ENCODE measurements around the gene ECE1. TPM values are rescaled to one million over a fixed set of nuclear protein-coding genes. Genes with fewer than 3 reads are reported as not detected.

The ECE1 gene
- total and polyA plus RNA-seq, 4 donors, result 12.1 to 155 (median 123) TPM

GRCh38 chr1:21297975-21298374, 7.7 kb upstream of the ECE1 start:
- WGBS, 2 donors, result 49 to 56% methylated on average over 13 of the region's 13 CpGs
- peak in 1 of 2 donors; percentile 76 for DNase-seq
- peak; percentile 53 for ATAC-seq (ENCODE audit: low FRiP score)
- no peaks in the 10 kb centered on the region for H3K4me1 ChIP-seq (ENCODE audit: control insufficient read depth in 1 of 2, insufficient read depth in 2 of 2, low read length in 2 of 2)
- H3K36me3 ChIP-seq (ENCODE audit: control insufficient read depth in 1 of 2, insufficient read depth in 2 of 2, low read length in 1 of 2), result no peaks in the 10 kb centered on the region
- intact Hi-C loops (cut with DNase I), result no loop called here
- no peak overlapping the region for H3K27ac ChIP-seq (ENCODE audit: low read depth in 1 of 2, low read length in 2 of 2)
- H3K9me3 ChIP-seq (ENCODE audit: control insufficient read depth, low read length), result no peaks in the 10 kb centered on the region
- no peaks in the 10 kb centered on the region for H3K27me3 ChIP-seq (ENCODE audit: control insufficient read depth in 1 of 2, insufficient read depth in 2 of 2, low read length in 1 of 2)
- no peak overlapping the region for H3K4me3 ChIP-seq (ENCODE audit: low read length in 2 of 2)

- DNase-seq, result peak in 1 of 2 donors; percentile 55
- Histone ChIP-seq H3K9me3 (ENCODE audit: control insufficient read depth, low read length) (no peaks in the 10 kb centered on the region), H3K4me1 (ENCODE audit: control insufficient read depth in 1 of 2, insufficient read depth in 2 of 2, low read length in 2 of 2) (no peaks in the 10 kb centered on the region), H3K4me3 (ENCODE audit: low read length in 2 of 2) (no peak overlapping the region), H3K27ac (ENCODE audit: low read depth in 1 of 2, low read length in 2 of 2) (no peak overlapping the region), H3K27me3 (ENCODE audit: control insufficient read depth in 1 of 2, insufficient read depth in 2 of 2, low read length in 1 of 2) (no peaks in the 10 kb centered on the region), H3K36me3 (ENCODE audit: control insufficient read depth in 1 of 2, insufficient read depth in 2 of 2, low read length in 1 of 2) (no peaks in the 10 kb centered on the region)
- ATAC-seq (ENCODE audit: low FRiP score), result peak; percentile 2
- intact Hi-C loops (cut with DNase I), result no loop called here
- 28 to 38% methylated on average over 7 of the region's 7 CpGs for WGBS, 2 donors
Observed at GRCh38 chr1:21296509-21297354, 6.5 kb upstream of the ECE1 start.

- Histone ChIP-seq H3K4me1 (ENCODE audit: control insufficient read depth in 1 of 2, insufficient read depth in 2 of 2, low read length in 2 of 2) (no peaks in the 10 kb centered on the region), H3K4me3 (ENCODE audit: low read length in 2 of 2) (no peak overlapping the region), H3K9me3 (ENCODE audit: control insufficient read depth, low read length) (no peaks in the 10 kb centered on the region), H3K27me3 (ENCODE audit: control insufficient read depth in 1 of 2, insufficient read depth in 2 of 2, low read length in 1 of 2) (no peaks in the 10 kb centered on the region), H3K27ac (ENCODE audit: low read depth in 1 of 2, low read length in 2 of 2) (no peak overlapping the region), H3K36me3 (ENCODE audit: control insufficient read depth in 1 of 2, insufficient read depth in 2 of 2, low read length in 1 of 2) (no peaks in the 10 kb centered on the region)
- DNase-seq (no peak), ATAC-seq (ENCODE audit: low FRiP score) (no peak)
- intact Hi-C loops (cut with DNase I), result no loop called here
- WGBS, 2 donors, result 79 to 82% methylated on average over 6 of the region's 6 CpGs
Observed at GRCh38 chr1:21295545-21295944, 5.3 kb upstream of the ECE1 start.

GRCh38 chr1:21295002-21295401, 4.7 kb upstream of the ECE1 start:
- Histone ChIP-seq H3K27ac (ENCODE audit: low read depth in 1 of 2, low read length in 2 of 2) (no peak overlapping the region), H3K27me3 (ENCODE audit: control insufficient read depth in 1 of 2, insufficient read depth in 2 of 2, low read length in 1 of 2) (no peaks in the 10 kb centered on the region), H3K4me1 (ENCODE audit: control insufficient read depth in 1 of 2, insufficient read depth in 2 of 2, low read length in 2 of 2) (no peaks in the 10 kb centered on the region), H3K4me3 (ENCODE audit: low read length in 2 of 2) (no peak overlapping the region), H3K9me3 (ENCODE audit: control insufficient read depth, low read length) (no peaks in the 10 kb centered on the region), H3K36me3 (ENCODE audit: control insufficient read depth in 1 of 2, insufficient read depth in 2 of 2, low read length in 1 of 2) (no peaks in the 10 kb centered on the region)
- WGBS, 2 donors, result 83 to 93% methylated on average over 1 of the region's 1 CpG
- ATAC-seq (ENCODE audit: low FRiP score) (no peak), DNase-seq (no peak)
- intact Hi-C loops (cut with DNase I), result no loop called here

GRCh38 chr1:21294266-21294989, 4.2 kb upstream of the ECE1 start:
- intact Hi-C loops (cut with DNase I), result no loop called here
- WGBS, 2 donors, result 55 to 60% methylated on average over 13 of the region's 13 CpGs
- Histone ChIP-seq H3K27me3 (ENCODE audit: control insufficient read depth in 1 of 2, insufficient read depth in 2 of 2, low read length in 1 of 2) (no peaks in the 10 kb centered on the region), H3K4me1 (ENCODE audit: control insufficient read depth in 1 of 2, insufficient read depth in 2 of 2, low read length in 2 of 2) (no peaks in the 10 kb centered on the region), H3K9me3 (ENCODE audit: control insufficient read depth, low read length) (no peaks in the 10 kb centered on the region), H3K27ac (ENCODE audit: low read depth in 1 of 2, low read length in 2 of 2) (no peak overlapping the region), H3K4me3 (ENCODE audit: low read length in 2 of 2) (no peak overlapping the region), H3K36me3 (ENCODE audit: control insufficient read depth in 1 of 2, insufficient read depth in 2 of 2, low read length in 1 of 2) (no peaks in the 10 kb centered on the region)
- ATAC-seq (ENCODE audit: low FRiP score) (no peak), DNase-seq (peak in 1 of 2 donors; percentile 65)

GRCh38 chr1:21293537-21294265, 3.4 kb upstream of the ECE1 start:
- no peak overlapping the region for H3K4me3 ChIP-seq (ENCODE audit: low read length in 2 of 2)
- WGBS, 2 donors, result 93% methylated on average over 17 of the region's 17 CpGs

GRCh38 chr1:21292984-21293536, 2.8 kb upstream of the ECE1 start:
- Histone ChIP-seq H3K27me3 (ENCODE audit: control insufficient read depth in 1 of 2, insufficient read depth in 2 of 2, low read length in 1 of 2) (no peaks in the 10 kb centered on the region), H3K4me3 (ENCODE audit: low read length in 2 of 2) (no peak overlapping the region), H3K9me3 (ENCODE audit: control insufficient read depth, low read length) (no peaks in the 10 kb centered on the region), H3K4me1 (ENCODE audit: control insufficient read depth in 1 of 2, insufficient read depth in 2 of 2, low read length in 2 of 2) (no peaks in the 10 kb centered on the region), H3K27ac (ENCODE audit: low read depth in 1 of 2, low read length in 2 of 2) (no peak overlapping the region), H3K36me3 (ENCODE audit: control insufficient read depth in 1 of 2, insufficient read depth in 2 of 2, low read length in 1 of 2) (no peaks in the 10 kb centered on the region)
- intact Hi-C loops (cut with DNase I), result no loop called here
- no peak for ATAC-seq (ENCODE audit: low FRiP score)
- 85% methylated on average over 9 of the region's 9 CpGs for WGBS, 2 donors
- no peak for DNase-seq

More at GRCh38 chr1:21293537-21294265, 3.4 kb upstream of the ECE1 start:
- Histone ChIP-seq H3K27ac (ENCODE audit: low read depth in 1 of 2, low read length in 2 of 2) (no peak overlapping the region), H3K27me3 (ENCODE audit: control insufficient read depth in 1 of 2, insufficient read depth in 2 of 2, low read length in 1 of 2) (no peaks in the 10 kb centered on the region), H3K9me3 (ENCODE audit: control insufficient read depth, low read length) (no peaks in the 10 kb centered on the region), H3K4me1 (ENCODE audit: control insufficient read depth in 1 of 2, insufficient read depth in 2 of 2, low read length in 2 of 2) (no peaks in the 10 kb centered on the region), H3K36me3 (ENCODE audit: control insufficient read depth in 1 of 2, insufficient read depth in 2 of 2, low read length in 1 of 2) (no peaks in the 10 kb centered on the region)
- ATAC-seq (ENCODE audit: low FRiP score), result no peak
- intact Hi-C loops (cut with DNase I), result no loop called here
- DNase-seq, result no peak

GRCh38 chr1:21292503-21292983, 2.3 kb upstream of the ECE1 start:
- H3K4me1 ChIP-seq (ENCODE audit: control insufficient read depth in 1 of 2, insufficient read depth in 2 of 2, low read length in 2 of 2), result no peaks in the 10 kb centered on the region
- WGBS, 2 donors, result 78 to 79% methylated on average over 3 of the region's 3 CpGs

More at GRCh38 chr1:21292503-21292983, 2.3 kb upstream of the ECE1 start:
- Histone ChIP-seq H3K36me3 (ENCODE audit: control insufficient read depth in 1 of 2, insufficient read depth in 2 of 2, low read length in 1 of 2) (no peaks in the 10 kb centered on the region), H3K9me3 (ENCODE audit: control insufficient read depth, low read length) (no peaks in the 10 kb centered on the region), H3K27me3 (ENCODE audit: control insufficient read depth in 1 of 2, insufficient read depth in 2 of 2, low read length in 1 of 2) (no peaks in the 10 kb centered on the region), H3K27ac (ENCODE audit: low read depth in 1 of 2, low read length in 2 of 2) (no peak overlapping the region), H3K4me3 (ENCODE audit: low read length in 2 of 2) (no peak overlapping the region)
- no peak for DNase-seq
- no peak for ATAC-seq (ENCODE audit: low FRiP score)
- intact Hi-C loops (cut with DNase I), result no loop called here
